Astrocyte (in vitro differentiated cells and primary cell): ENCODE measurements around the gene CNDP2. TPM values are rescaled to one million over a fixed set of nuclear protein-coding genes. Genes with fewer than 3 reads are reported as not detected.
A peak's percentile ranks its signal among the peaks of the same experiment; 100 is the strongest.

Experiments used
- DNase-seq: peaks from one replicate; pipeline ENCODE4 v3.0.0-alpha.2; 2010; ENCODE audit warnings: low read depth
- FAIRE-seq: peaks from 2 replicates; lab custom pipeline; 2011; peaks lifted over from hg19 to GRCh38; lab: Jason Lieb, UNC
- H2AFZ ChIP-seq: 2 replicates; pipeline ENCODE4 v1.6.0; 2012; ENCODE audit warnings: low read depth, low read length, inconsistent platforms
- H3K27ac ChIP-seq: 2 replicates; pipeline ENCODE4 v1.5.1; 2011; ENCODE audit warnings: low read depth, low read length, inconsistent platforms
- H3K27me3 ChIP-seq: 2 replicates; pipeline ENCODE4 v1.6.0; 2011; ENCODE audit warnings: low read length, inconsistent platforms; ENCODE audit not compliant: insufficient read depth
- H3K36me3 ChIP-seq: 2 replicates; pipeline ENCODE4 v1.5.1; 2011; ENCODE audit warnings: low read length, inconsistent platforms; ENCODE audit not compliant: insufficient read depth
- H3K4me1 ChIP-seq: 2 replicates; pipeline ENCODE4 v1.5.1; 2011; ENCODE audit warnings: low read length, inconsistent platforms; ENCODE audit not compliant: insufficient read depth
- H3K4me2 ChIP-seq: 2 replicates; pipeline ENCODE4 v1.6.0; 2012; ENCODE audit warnings: low read length, inconsistent platforms
- H3K4me3 ChIP-seq: 2 replicates; pipeline ENCODE4 v1.5.1; 2011; ENCODE audit warnings: low read depth, mild to moderate bottlenecking, low read length, inconsistent platforms; ENCODE audit not compliant: insufficient read depth
- H3K79me2 ChIP-seq: 2 replicates; pipeline ENCODE4 v1.6.0; 2012; ENCODE audit warnings: mild to moderate bottlenecking, low read length, inconsistent platforms; ENCODE audit not compliant: insufficient read depth
- H3K9ac ChIP-seq: 2 replicates; pipeline ENCODE4 v1.6.0; 2012; ENCODE audit warnings: mild to moderate bottlenecking, low read length, inconsistent platforms
- H3K9me3 ChIP-seq: 2 replicates; pipeline ENCODE4 v1.5.1; 2012; ENCODE audit warnings: low read depth, mild to moderate bottlenecking, low read length, inconsistent platforms; ENCODE audit not compliant: insufficient read depth
- H4K20me1 ChIP-seq: 2 replicates; pipeline ENCODE4 v1.6.0; 2012; ENCODE audit warnings: low read length, inconsistent platforms; ENCODE audit not compliant: insufficient read depth
- H3K27ac Mint-ChIP-seq: one replicate; pipeline ENCODE4 v1.8.0; 2021; ENCODE audit warnings: mild to moderate bottlenecking, mixed read lengths; ENCODE audit not compliant: unreplicated experiment
- H3K27me3 Mint-ChIP-seq: one replicate; pipeline ENCODE4 v1.8.0; 2021; ENCODE audit warnings: low read depth, mixed read lengths; ENCODE audit not compliant: unreplicated experiment
- H3K36me3 Mint-ChIP-seq: one replicate; pipeline ENCODE4 v1.8.0; 2021; ENCODE audit warnings: low read depth, mixed read lengths; ENCODE audit not compliant: unreplicated experiment
- H3K4me1 Mint-ChIP-seq: one replicate; pipeline ENCODE4 v1.8.0; 2021; ENCODE audit warnings: low read depth, mixed read lengths; ENCODE audit not compliant: unreplicated experiment
- H3K4me3 Mint-ChIP-seq: one replicate; pipeline ENCODE4 v1.8.0; 2021; ENCODE audit warnings: mild to moderate bottlenecking, moderate library complexity, mixed read lengths; ENCODE audit not compliant: unreplicated experiment
- H3K9me3 Mint-ChIP-seq: one replicate; pipeline ENCODE4 v1.8.0; 2021; ENCODE audit warnings: mild to moderate bottlenecking, mixed read lengths; ENCODE audit not compliant: unreplicated experiment
- CTCF ChIP-seq: IDR thresholded peaks from 2 replicates; pipeline ENCODE4 v1.5.1; 2011; ENCODE audit warnings: low read depth, mild to moderate bottlenecking, inconsistent platforms, low read length, moderate library complexity; ENCODE audit not compliant: insufficient read depth
- EZH2 ChIP-seq: IDR thresholded peaks from 2 replicates; pipeline ENCODE4 v1.6.1; 2012; ENCODE audit warnings: mild to moderate bottlenecking, low read length, inconsistent platforms; ENCODE audit not compliant: insufficient read depth
- total RNA-seq: library from RNA; stranded (reverse); gene quantifications from 2 replicates; pipeline ENCODE4 v1.2.1, GENCODE V29; 2021

Gene CNDP2
- total RNA-seq, 1 donor from 2014 or later, result 149 TPM

GRCh38 chr18:74453016-74453566 lies 43.1 kb upstream of the CNDP2 start:
- no peak for FAIRE-seq
- no peaks in the 10 kb centered on the region for H3K4me1 ChIP-seq
- H3K27ac ChIP-seq, result no peak overlapping the region
- no peak for DNase-seq
- Mint-ChIP-seq H3K9me3 (no peaks in the 10 kb centered on the region), H3K27ac (no peak overlapping the region), H3K4me1 (peaks cover 5% of the 10 kb centered on the region), H3K27me3 (peaks cover 60% of the 10 kb centered on the region), H3K36me3 (no peaks in the 10 kb centered on the region), H3K4me3 (no peak overlapping the region)
- H3K4me3 ChIP-seq, result no peak overlapping the region
- H2AFZ ChIP-seq, result no peak overlapping the region
- no peak overlapping the region for H3K4me2 ChIP-seq
- no peaks in the 10 kb centered on the region for H3K79me2 ChIP-seq
- H3K36me3 ChIP-seq, result no peaks in the 10 kb centered on the region
- H3K27me3 ChIP-seq, result peaks cover 36% of the 10 kb centered on the region
- TF ChIP-seq EZH2, result no peak
- no peak overlapping the region for H3K9ac ChIP-seq
- H4K20me1 ChIP-seq, result no peaks in the 10 kb centered on the region
- H3K9me3 ChIP-seq, result no peaks in the 10 kb centered on the region

- Mint-ChIP-seq H3K27ac (peak overlapping the region; percentile 66), H3K4me1 (peaks cover 5% of the 10 kb centered on the region), H3K36me3 (no peaks in the 10 kb centered on the region), H3K27me3 (peaks cover 60% of the 10 kb centered on the region), H3K9me3 (no peaks in the 10 kb centered on the region), H3K4me3 (no peak overlapping the region)
- FAIRE-seq, result no peak
- H3K4me3 ChIP-seq, result no peak overlapping the region
- no peaks in the 10 kb centered on the region for H3K4me1 ChIP-seq
- H2AFZ ChIP-seq, result no peak overlapping the region
- no peak overlapping the region for H3K27ac ChIP-seq
- H4K20me1 ChIP-seq, result no peaks in the 10 kb centered on the region
- DNase-seq, result no peak
- no peaks in the 10 kb centered on the region for H3K36me3 ChIP-seq
- peaks cover 42% of the 10 kb centered on the region for H3K27me3 ChIP-seq
- no peaks in the 10 kb centered on the region for H3K9me3 ChIP-seq
- TF ChIP-seq EZH2 (no peak), CTCF (no peak)
- H3K79me2 ChIP-seq, result no peaks in the 10 kb centered on the region
- H3K9ac ChIP-seq, result no peak overlapping the region
- no peak overlapping the region for H3K4me2 ChIP-seq
Observed at GRCh38 chr18:74453642-74454198, 42.4 kb upstream of the CNDP2 start.

GRCh38 chr18:74454279-74454751 lies 41.8 kb upstream of the CNDP2 start:
- peaks cover 5% of the 10 kb centered on the region for H3K4me1 Mint-ChIP-seq
- no peak overlapping the region for H3K9ac ChIP-seq
- H3K4me3 Mint-ChIP-seq, result no peak overlapping the region
- H3K36me3 ChIP-seq, result no peaks in the 10 kb centered on the region
- H3K27ac ChIP-seq, result no peak overlapping the region
- no peak overlapping the region for H3K4me2 ChIP-seq
- H3K27me3 Mint-ChIP-seq, result peaks cover 59% of the 10 kb centered on the region
- H3K4me3 ChIP-seq, result no peak overlapping the region
- no peaks in the 10 kb centered on the region for H3K9me3 ChIP-seq
- no peak for DNase-seq
- H3K9me3 Mint-ChIP-seq, result no peaks in the 10 kb centered on the region
- no peaks in the 10 kb centered on the region for H4K20me1 ChIP-seq
- no peaks in the 10 kb centered on the region for H3K36me3 Mint-ChIP-seq
- no peak overlapping the region for H3K27ac Mint-ChIP-seq
- peaks cover 48% of the 10 kb centered on the region for H3K27me3 ChIP-seq
- FAIRE-seq, result no peak
- no peaks in the 10 kb centered on the region for H3K4me1 ChIP-seq
- no peaks in the 10 kb centered on the region for H3K79me2 ChIP-seq
- no peak overlapping the region for H2AFZ ChIP-seq
- TF ChIP-seq CTCF, result no peak
- TF ChIP-seq EZH2, result no peak
